GM12878 (cell line): Measurements from ENCODE around the gene METTL9. TPM values are rescaled to one million over a fixed set of nuclear protein-coding genes. Genes with fewer than 3 reads are reported as not detected.

ENCODE experiments used
- ATAC-seq: fragments of 200-7000 bp; cut with Tn5 transposase; 3 replicates; pipeline ENCODE4 v1.9.1; 2020; ENCODE audit warnings: mild to moderate bottlenecking, moderate library complexity
- BruUV-seq: library from RNA; stranded (reverse); fragments of 400-500 nt; replicated peaks from 2 replicates; lab custom pipeline; 2021; lab: Mats Ljungman, UMichigan
- CTCF ChIA-PET: fragments of 300-600 bp; sonication (Branson Sonifier 250); formaldehyde crosslinking; extraction: SDS; loops from one replicate; lab custom pipeline; 2021; ENCODE audit warnings: inconsistent platforms; lab: Yijun Ruan, JAX
- POLR2A ChIA-PET: fragments of 350-600 bp; formaldehyde crosslinking; extraction: SDS; loops from one replicate; lab custom pipeline; 2021; ENCODE audit warnings: inconsistent platforms; lab: Charles Lee
- RAD21 ChIA-PET: fragments of 300-600 bp; sonication (Branson Sonifier 250); formaldehyde crosslinking; loops from one replicate; lab custom pipeline; 2023; ENCODE audit warnings: antibody characterized with exemption; ENCODE audit not compliant: unreplicated experiment; lab: Charles Lee
- SMC1A ChIA-PET: fragments of 300-600 bp; sonication (Branson Sonifier 250); formaldehyde crosslinking; loops from one replicate; lab custom pipeline; 2023; ENCODE audit not compliant: unreplicated experiment, uncharacterized antibody; lab: Charles Lee
- DNase-seq: peaks from one replicate; pipeline ENCODE4 v3.0.0-alpha.2; 2011; ENCODE audit warnings: low read depth, low spot score
- FAIRE-seq: peaks from 3 replicates; lab custom pipeline; 2011; peaks lifted over from hg19 to GRCh38; lab: Jason Lieb, UNC
- H2AFZ ChIP-seq: 2 replicates; pipeline ENCODE4 v1.6.0; 2011; ENCODE audit warnings: low read depth, low read length, control low read depth; ENCODE audit not compliant: control insufficient read depth
- H3K27ac ChIP-seq: 2 replicates; pipeline ENCODE4 v1.5.1; 2011; ENCODE audit warnings: control low read depth; ENCODE audit not compliant: control insufficient read depth, insufficient read depth
- H3K27me3 ChIP-seq, 2 experiments: replicated peaks in 1 of 2; 2 replicates each; pipeline versions ENCODE4 v1.6.0 to v1.6.1; 2011; ENCODE audit warnings: low read length in 1 of 2; ENCODE audit not compliant: control insufficient read depth in 2 of 2, insufficient read depth in 2 of 2
- H3K36me3 ChIP-seq, 2 experiments: 2 replicates each; pipeline ENCODE4 v1.5.1; 2011; ENCODE audit warnings: low read length in 1 of 2; ENCODE audit not compliant: control insufficient read depth in 2 of 2, insufficient read depth in 2 of 2
- H3K4me1 ChIP-seq: 2 replicates; pipeline ENCODE4 v1.6.1; 2011; ENCODE audit warnings: mild to moderate bottlenecking, low read length, moderate library complexity, mixed read lengths; ENCODE audit not compliant: control insufficient read depth, insufficient read depth
- H3K4me2 ChIP-seq: 2 replicates; pipeline ENCODE4 v1.6.0; 2011; ENCODE audit warnings: control low read depth; ENCODE audit not compliant: control insufficient read depth, insufficient read depth
- H3K4me3 ChIP-seq: fragments of 200-600 bp; sonication (generic); 2 replicates; pipeline ENCODE4 v1.5.1; 2016
- H3K79me2 ChIP-seq: 2 replicates; pipeline ENCODE4 v1.6.0; 2011; ENCODE audit warnings: low read length; ENCODE audit not compliant: control insufficient read depth, insufficient read depth
- H3K9ac ChIP-seq: 2 replicates; pipeline ENCODE4 v1.8.0; 2011; ENCODE audit warnings: low read length, control low read depth, mixed read lengths; ENCODE audit not compliant: control insufficient read depth, insufficient read depth
- H3K9me3 ChIP-seq: replicated peaks from 3 replicates; pipeline ENCODE4 v1.5.1; 2011; ENCODE audit warnings: mild to moderate bottlenecking, low read length; ENCODE audit not compliant: control insufficient read depth, insufficient read depth
- H4K20me1 ChIP-seq: 2 replicates; pipeline ENCODE4 v1.6.0; 2011; ENCODE audit not compliant: control insufficient read depth, insufficient read depth
- ATF3 ChIP-seq: IDR thresholded peaks from 2 replicates; pipeline ENCODE4 v1.6.1; 2011; ENCODE audit warnings: low read depth, mild to moderate bottlenecking, low read length, moderate library complexity, borderline replicate concordance; ENCODE audit errors: extremely low read depth
- BACH1 ChIP-seq: fragments of 450-650 bp; IDR thresholded peaks from 2 replicates; pipeline ENCODE4 v1.6.1; 2017; ENCODE audit warnings: mild to moderate bottlenecking, borderline replicate concordance
- CREB1 ChIP-seq: IDR thresholded peaks from 2 replicates; pipeline ENCODE4 v1.6.1; 2012; ENCODE audit warnings: low read depth, mild to moderate bottlenecking, inconsistent platforms
- KDM1A ChIP-seq: fragments of 200-600 bp; sonication (generic); IDR thresholded peaks from 2 replicates; pipeline ENCODE4 v1.6.1; 2016; ENCODE audit warnings: borderline replicate concordance
- LARP7 ChIP-seq: fragments of 450-650 bp; IDR thresholded peaks from 2 replicates; pipeline ENCODE4 v1.6.1; 2017; ENCODE audit warnings: mild to moderate bottlenecking
- MAX ChIP-seq: IDR thresholded peaks from 2 replicates; pipeline ENCODE4 v1.6.1; 2012; ENCODE audit warnings: low read depth, low read length, improper control_type of control experiment
- TCF3 ChIP-seq: IDR thresholded peaks from 2 replicates; pipeline ENCODE4 v1.6.1; 2012; ENCODE audit warnings: low read depth, mild to moderate bottlenecking, low read length, borderline replicate concordance; ENCODE audit not compliant: insufficient read depth
- ZBTB40 ChIP-seq: fragments of 450-650 bp; IDR thresholded peaks from 2 replicates; pipeline ENCODE4 v1.6.1; 2016; ENCODE audit warnings: mild to moderate bottlenecking, moderate library complexity, borderline replicate concordance
- WGBS: methylation state at CpG from one replicate; pipeline ENCODE4 v1.1.6; 2016; ENCODE audit warnings: low lambda C conversion rate; ENCODE audit not compliant: insufficient replicate concordance, insufficient coverage; ENCODE audit errors: missing lambda C conversion rate; 5-methylcytosine and 5-hydroxymethylcytosine counted together
- in situ Hi-C: fragments of 300-500 bp; cut with MboI; formaldehyde crosslinking; loops from 9 replicates; pipeline ENCODE4 v1.14.3; 2018; ENCODE audit warnings: mixed read lengths
- intact Hi-C: fragments of 100-400 bp; cut with micrococcal nuclease; formaldehyde crosslinking; loops from one replicate; pipeline ENCODE4 v1.14.2; 2022; ENCODE audit not compliant: unreplicated experiment
- polyA plus RNA-seq, 11 experiments: library from polyadenylated mRNA; depleted of rRNA in 4 of 11; unstranded in 6 of 11; stranded (reverse) in 5 of 11; fragments of >200 nt; fragmentation: Nextera tagmentation in 4 of 11; fragmentation: Illumina TruSeq in 1 of 11; extraction: Ambion mirVana in 4 of 11; extraction: Trizol in 1 of 11; gene quantifications; 1 replicate in 1 of 11; 2 replicates in 10 of 11; pipeline versions ENCODE4 v1.2.1 to v1.2.3, GENCODE V29; 2011 to 2016; ENCODE audit warnings: inconsistent platforms in 2 of 11, missing spikeins in 2 of 11, low read depth in 1 of 11
- total RNA-seq, 4 experiments: library from RNA; depleted of rRNA in 3 of 4; stranded (reverse); fragments of >200 nt in 3 of 4; fragmentation: Illumina TruSeq in 1 of 4; extraction: Trizol in 1 of 4; gene quantifications; 2 replicates each; pipeline versions ENCODE4 v1.2.1 to v1.2.3, GENCODE V29; 2013 to 2021
- TF ChIP-seq, protein P1 (sequence below): fragments of 450-650 bp; IDR thresholded peaks from 2 replicates; pipeline ENCODE4 v1.6.1; 2017; ENCODE audit warnings: mild to moderate bottlenecking, moderate library complexity
- TF ChIP-seq, protein P2 (sequence below): IDR thresholded peaks from 2 replicates; pipeline ENCODE4 v1.6.1; 2012; ENCODE audit warnings: low read depth, low read length, improper control_type of control experiment

Gene METTL9
- total and polyA plus RNA-seq, 10 of the 15 experiments (the other 5 are each of a cell fraction or from before 2014, with no cell fraction given), result 19.4 to 119 (median 101) TPM

DNA sequence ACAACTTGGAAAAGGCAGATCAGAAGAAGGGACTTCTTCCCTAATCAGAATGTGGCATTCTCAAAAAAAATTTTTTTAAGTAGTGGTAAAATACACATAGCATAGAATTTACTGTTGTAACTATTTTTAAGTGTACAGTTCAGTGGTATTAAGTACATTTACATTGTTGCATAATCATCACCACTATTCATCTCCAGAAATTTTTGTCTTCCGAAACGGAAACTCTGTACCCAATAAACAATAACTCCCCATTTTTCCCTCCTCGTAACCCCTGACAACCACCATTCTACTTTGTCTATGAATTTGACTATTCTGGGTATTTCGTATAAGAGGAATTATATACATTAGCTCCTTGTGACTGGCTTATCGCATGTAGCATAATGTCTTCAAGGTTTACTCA is 18.9 kb downstream of the METTL9 start (continued):
- TF ChIP-seq LARP7, result no peak
- TF ChIP-seq, protein P1, sequence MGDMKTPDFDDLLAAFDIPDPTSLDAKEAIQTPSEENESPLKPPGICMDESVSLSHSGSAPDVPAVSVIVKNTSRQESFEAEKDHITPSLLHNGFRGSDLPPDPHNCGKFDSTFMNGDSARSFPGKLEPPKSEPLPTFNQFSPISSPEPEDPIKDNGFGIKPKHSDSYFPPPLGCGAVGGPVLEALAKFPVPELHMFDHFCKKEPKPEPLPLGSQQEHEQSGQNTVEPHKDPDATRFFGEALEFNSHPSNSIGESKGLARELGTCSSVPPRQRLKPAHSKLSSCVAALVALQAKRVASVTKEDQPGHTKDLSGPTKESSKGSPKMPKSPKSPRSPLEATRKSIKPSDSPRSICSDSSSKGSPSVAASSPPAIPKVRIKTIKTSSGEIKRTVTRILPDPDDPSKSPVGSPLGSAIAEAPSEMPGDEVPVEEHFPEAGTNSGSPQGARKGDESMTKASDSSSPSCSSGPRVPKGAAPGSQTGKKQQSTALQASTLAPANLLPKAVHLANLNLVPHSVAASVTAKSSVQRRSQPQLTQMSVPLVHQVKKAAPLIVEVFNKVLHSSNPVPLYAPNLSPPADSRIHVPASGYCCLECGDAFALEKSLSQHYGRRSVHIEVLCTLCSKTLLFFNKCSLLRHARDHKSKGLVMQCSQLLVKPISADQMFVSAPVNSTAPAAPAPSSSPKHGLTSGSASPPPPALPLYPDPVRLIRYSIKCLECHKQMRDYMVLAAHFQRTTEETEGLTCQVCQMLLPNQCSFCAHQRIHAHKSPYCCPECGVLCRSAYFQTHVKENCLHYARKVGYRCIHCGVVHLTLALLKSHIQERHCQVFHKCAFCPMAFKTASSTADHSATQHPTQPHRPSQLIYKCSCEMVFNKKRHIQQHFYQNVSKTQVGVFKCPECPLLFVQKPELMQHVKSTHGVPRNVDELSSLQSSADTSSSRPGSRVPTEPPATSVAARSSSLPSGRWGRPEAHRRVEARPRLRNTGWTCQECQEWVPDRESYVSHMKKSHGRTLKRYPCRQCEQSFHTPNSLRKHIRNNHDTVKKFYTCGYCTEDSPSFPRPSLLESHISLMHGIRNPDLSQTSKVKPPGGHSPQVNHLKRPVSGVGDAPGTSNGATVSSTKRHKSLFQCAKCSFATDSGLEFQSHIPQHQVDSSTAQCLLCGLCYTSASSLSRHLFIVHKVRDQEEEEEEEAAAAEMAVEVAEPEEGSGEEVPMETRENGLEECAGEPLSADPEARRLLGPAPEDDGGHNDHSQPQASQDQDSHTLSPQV, result no peak
- TF ChIP-seq BACH1, result no peak
- no peak for TF ChIP-seq MAX

GRCh38 chr16:21619765-21620425 is 20.5 kb downstream of the METTL9 start:
- ATAC-seq (no peak), FAIRE-seq (no peak), DNase-seq (no peak)
- no peak overlapping the region for H3K4me2 ChIP-seq
- no peaks in the 10 kb centered on the region for H3K79me2 ChIP-seq
- peaks cover 5% of the 10 kb centered on the region; the same call in 1 of the 2 replicates for H3K4me1 ChIP-seq
- no peak overlapping the region for H3K9ac ChIP-seq
- SMC1A ChIA-PET, result interaction anchor here (0.9 to 1.4 kb wide), 2 partner anchors 15 to 16 kb away, joined by 3 to 4 read pairs; no protein-coding TSS in a partner anchor
- H3K9me3 ChIP-seq, result no peaks in the 10 kb centered on the region
- in situ Hi-C loops (no loop called here), intact Hi-C loops (no loop called here)
- CTCF ChIA-PET, result interaction anchor here (0.8 to 1.6 kb wide), 5 partner anchors 7 to 37 kb away, joined by 3 to 5 read pairs (median 3); no protein-coding TSS in a partner anchor
- H2AFZ ChIP-seq, result no peak overlapping the region
- no peak overlapping the region for H3K4me3 ChIP-seq
- H3K27ac ChIP-seq, result no peak overlapping the region
- no TSS peak for BruUV-seq
- POLR2A ChIA-PET, result no interaction called here
- H3K27me3 ChIP-seq, result no peaks in the 10 kb centered on the region
- RAD21 ChIA-PET, result no interaction called here
- no peaks in the 10 kb centered on the region for H4K20me1 ChIP-seq
- over 99% methylated on average over 4 of the region's 4 CpGs for WGBS
- no peaks in the 10 kb centered on the region; a peak in 2 of 4 replicates for H3K36me3 ChIP-seq
- TF ChIP-seq KDM1A, result no peak
- TF ChIP-seq ATF3, result no peak
- TF ChIP-seq CREB1, result no peak
- no peak for TF ChIP-seq TCF3
- TF ChIP-seq, protein P2, sequence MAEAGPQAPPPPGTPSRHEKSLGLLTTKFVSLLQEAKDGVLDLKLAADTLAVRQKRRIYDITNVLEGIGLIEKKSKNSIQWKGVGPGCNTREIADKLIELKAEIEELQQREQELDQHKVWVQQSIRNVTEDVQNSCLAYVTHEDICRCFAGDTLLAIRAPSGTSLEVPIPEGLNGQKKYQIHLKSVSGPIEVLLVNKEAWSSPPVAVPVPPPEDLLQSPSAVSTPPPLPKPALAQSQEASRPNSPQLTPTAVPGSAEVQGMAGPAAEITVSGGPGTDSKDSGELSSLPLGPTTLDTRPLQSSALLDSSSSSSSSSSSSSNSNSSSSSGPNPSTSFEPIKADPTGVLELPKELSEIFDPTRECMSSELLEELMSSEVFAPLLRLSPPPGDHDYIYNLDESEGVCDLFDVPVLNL, result no peak
- TF ChIP-seq ZBTB40, result no peak
